GM10248 (cell line): ENCODE results near the gene OR6C68.
"Not testable (repeated sequence)": the region's sequence is repeated elsewhere in the genome, so short reads cannot be mapped to it uniquely, and the experiment has no call there.

Experiments
- CTCF ChIA-PET: fragments of 300-600 bp; sonication (Branson Sonifier 250); formaldehyde crosslinking; extraction: SDS; loops from one replicate; lab custom pipeline; 2021; ENCODE audit warnings: antibody characterized with exemption; lab: Yijun Ruan, JAX
- POLR2A ChIA-PET: fragments of 350-650 bp; sonication (Branson Sonifier 250); formaldehyde crosslinking; extraction: SDS; loops from one replicate; lab custom pipeline; 2020; ENCODE audit warnings: antibody characterized with exemption; lab: Yijun Ruan, JAX
- DNase-seq: peaks from one replicate; pipeline ENCODE4 v3.0.0; 2012; ENCODE audit errors: extremely low spot score
- TF ChIP-seq, protein P1 (sequence below): IDR thresholded peaks from 2 replicates; pipeline ENCODE4 v1.5.1; 2012; ENCODE audit warnings: mild to moderate bottlenecking, low read depth; ENCODE audit errors: extremely low read depth, missing control alignments, control extremely low read depth

Gene OR6C68

DNA sequence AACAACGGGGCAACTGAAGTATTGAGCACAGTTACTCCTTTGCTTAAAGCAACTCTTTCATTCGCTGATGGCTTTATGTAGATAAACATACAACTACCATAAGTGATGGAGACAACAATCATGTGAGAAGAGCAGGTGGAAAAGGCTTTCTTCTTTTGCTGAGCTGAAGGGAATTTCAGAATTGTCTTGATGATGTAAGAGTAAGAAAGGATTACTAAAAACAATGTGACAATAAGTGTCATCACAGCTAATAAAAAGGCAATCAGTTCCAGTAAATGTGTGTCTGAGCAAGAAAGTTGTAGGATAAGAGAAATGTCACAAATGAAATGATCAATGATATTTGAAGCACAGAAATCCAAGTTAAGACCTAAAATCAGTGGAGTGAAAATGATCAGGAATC lies 22.9 kb upstream of the OR6C68 start:
- TF ChIP-seq, protein P1, sequence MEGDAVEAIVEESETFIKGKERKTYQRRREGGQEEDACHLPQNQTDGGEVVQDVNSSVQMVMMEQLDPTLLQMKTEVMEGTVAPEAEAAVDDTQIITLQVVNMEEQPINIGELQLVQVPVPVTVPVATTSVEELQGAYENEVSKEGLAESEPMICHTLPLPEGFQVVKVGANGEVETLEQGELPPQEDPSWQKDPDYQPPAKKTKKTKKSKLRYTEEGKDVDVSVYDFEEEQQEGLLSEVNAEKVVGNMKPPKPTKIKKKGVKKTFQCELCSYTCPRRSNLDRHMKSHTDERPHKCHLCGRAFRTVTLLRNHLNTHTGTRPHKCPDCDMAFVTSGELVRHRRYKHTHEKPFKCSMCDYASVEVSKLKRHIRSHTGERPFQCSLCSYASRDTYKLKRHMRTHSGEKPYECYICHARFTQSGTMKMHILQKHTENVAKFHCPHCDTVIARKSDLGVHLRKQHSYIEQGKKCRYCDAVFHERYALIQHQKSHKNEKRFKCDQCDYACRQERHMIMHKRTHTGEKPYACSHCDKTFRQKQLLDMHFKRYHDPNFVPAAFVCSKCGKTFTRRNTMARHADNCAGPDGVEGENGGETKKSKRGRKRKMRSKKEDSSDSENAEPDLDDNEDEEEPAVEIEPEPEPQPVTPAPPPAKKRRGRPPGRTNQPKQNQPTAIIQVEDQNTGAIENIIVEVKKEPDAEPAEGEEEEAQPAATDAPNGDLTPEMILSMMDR, result no peak
- ChIA-PET CTCF (interaction anchor here (1.0 kb wide), 1 partner anchor 15 kb away, joined by 3 read pairs; no protein-coding TSS in a partner anchor), POLR2A (no interaction called here)
- no peak for DNase-seq

DNA sequence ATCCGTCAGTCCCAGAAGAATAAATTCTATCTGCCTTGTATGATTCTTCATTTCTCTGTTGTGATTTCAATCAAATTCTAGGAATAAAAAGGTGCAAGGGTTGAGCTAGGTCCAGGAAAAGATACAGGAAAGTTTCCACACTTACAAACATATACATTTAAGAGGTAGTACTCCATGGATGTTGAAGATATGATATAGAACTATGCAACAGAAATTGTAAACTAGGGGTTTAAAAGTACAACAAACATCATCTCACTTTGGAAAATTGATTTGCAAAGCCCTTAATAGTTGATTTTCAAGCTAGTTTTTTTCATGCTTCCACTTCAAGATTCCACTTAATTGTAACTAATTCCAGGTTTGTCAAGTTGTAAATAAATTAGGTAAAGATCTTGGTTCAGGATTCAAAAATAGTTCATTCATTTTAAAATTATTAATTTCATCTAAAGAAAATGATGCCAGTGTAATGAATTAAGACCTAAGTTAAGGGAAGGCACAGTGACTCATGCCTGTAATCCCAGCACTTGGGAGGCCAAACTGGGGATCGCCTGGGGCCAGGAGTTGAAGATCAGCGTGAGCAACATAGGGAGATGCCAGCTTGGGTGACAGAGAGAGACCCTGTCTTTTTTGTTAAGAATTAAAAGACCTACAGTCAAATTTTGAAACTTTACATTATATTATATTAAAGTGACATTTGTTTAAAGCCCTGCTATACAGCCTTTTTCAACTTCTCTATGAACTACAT lies 21.9 kb upstream of the OR6C68 start, which contains the start of gene OR6C70:
TSS of gene OR6C70 (minus strand) at position 51 of the 742 bp plus-strand sequence. CDS start at position 51, 0 bp downstream.
- no peak for DNase-seq
- TF ChIP-seq, protein P1, result no peak
- ChIA-PET CTCF (no interaction called here), POLR2A (no interaction called here)

- ChIA-PET CTCF (interaction anchor here (1.1 to 1.7 kb wide), 3 partner anchors 12 to 147 kb away, joined by 3 to 5 read pairs (median 3); no protein-coding TSS in a partner anchor), POLR2A (no interaction called here)
- DNase-seq, result no peak
- TF ChIP-seq, protein P1, result no peak
Measured at GRCh38 chr12:55472264-55472663, 19.9 kb upstream of the OR6C68 start.

GRCh38 chr12:55479136-55479535 lies 13.0 kb upstream of the OR6C68 start:
- CTCF ChIA-PET, DNase-seq, POLR2A ChIA-PET: not testable (repeated sequence)

DNA sequence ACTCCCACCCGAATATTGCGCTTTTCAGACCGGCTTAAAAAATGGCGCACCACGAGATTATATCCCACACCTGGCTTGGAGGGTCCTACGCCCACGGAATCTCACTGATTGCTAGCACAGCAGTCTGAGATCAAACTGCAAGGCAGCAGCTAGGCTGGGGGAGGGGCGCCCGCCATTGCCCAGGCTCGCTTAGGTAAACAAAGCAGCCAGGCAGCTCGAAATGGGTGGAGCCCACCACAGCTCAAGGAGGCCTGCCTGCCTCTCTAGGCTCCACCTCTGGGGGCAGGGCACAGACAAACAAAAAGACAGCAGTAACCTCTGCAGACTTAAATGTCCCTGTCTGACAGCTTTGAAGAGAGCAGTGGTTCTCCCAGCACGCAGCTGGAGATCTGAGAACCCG lies 7.9 kb upstream of the OR6C68 start:
- DNase-seq, POLR2A ChIA-PET, CTCF ChIA-PET: not testable (repeated sequence)

DNA sequence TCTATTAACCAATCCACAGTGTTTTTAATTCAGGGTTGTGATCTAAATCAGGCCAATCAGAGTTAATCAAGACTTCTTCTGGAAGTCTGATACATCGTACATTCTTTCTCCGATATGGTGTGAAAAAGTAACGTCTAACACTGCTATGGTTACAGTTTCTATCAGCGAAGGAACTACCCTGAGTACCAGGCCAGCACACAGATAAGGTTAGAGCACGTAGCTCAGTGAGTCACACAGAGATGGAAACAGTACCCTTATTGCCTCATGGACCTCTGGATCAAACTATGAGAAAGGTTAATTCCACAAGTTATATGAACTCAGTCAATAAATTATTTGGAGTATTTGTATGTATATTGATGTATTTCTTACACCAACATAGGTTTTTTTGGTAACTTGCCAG lies 3.3 kb downstream of the OR6C68 start:
- ChIA-PET CTCF (no interaction called here), POLR2A (no interaction called here)
- TF ChIP-seq, protein P1, result no peak
- DNase-seq, result no peak

DNA sequence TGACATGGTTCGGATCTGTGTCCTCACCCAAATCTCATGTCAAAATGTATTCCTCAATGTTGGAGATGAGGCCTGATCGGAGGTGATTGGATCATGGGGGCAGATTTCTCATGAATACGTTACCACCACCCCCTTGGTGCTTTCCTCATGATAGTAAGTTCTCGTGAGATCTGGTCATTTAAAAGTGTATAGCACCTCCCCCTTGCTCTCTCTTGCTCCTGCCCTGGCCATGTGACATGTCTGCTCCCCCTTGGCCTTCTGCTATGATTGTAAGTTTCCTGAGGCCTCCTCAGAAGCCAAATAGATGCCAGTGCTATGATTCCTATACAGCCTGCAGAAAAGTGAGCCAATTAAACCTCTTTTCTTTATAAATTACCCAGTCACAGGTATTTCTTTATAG lies 7.1 kb downstream of the OR6C68 start:
- DNase-seq, result no peak
- CTCF ChIA-PET, result interaction anchor here (1.8 kb wide), 1 partner anchor 8 kb away, joined by 5 read pairs; no protein-coding TSS in a partner anchor
- TF ChIP-seq, protein P1, result no peak
- POLR2A ChIA-PET, result no interaction called here
